ENCODE measurements around the gene CD248. TPM values are rescaled to one million over a fixed set of nuclear protein-coding genes. Genes with fewer than 3 reads are reported as not detected.

CD248 gene
- total RNA-seq, 1 donor from 2014 or later = 11.4 TPM

GRCh38 chr11:66349084-66349386 lies 32.2 kb upstream of the CD248 start:
- H3K4me3 Mint-ChIP-seq (ENCODE audit: unreplicated experiment) = peak overlapping the region; percentile 95
- no peak overlapping the region for H3K27ac Mint-ChIP-seq (ENCODE audit: unreplicated experiment)
- H3K27me3 Mint-ChIP-seq (ENCODE audit: unreplicated experiment) = peaks cover 10% of the 10 kb centered on the region
- DNase-seq = no peak
- peaks cover 4% of the 10 kb centered on the region for H3K36me3 Mint-ChIP-seq (ENCODE audit: unreplicated experiment)
- no peak for TF ChIP-seq CTCF (IDR thresholded peaks at IDR 0.05; ENCODE audit: partially characterized antibody, unreplicated experiment)
- H3K4me1 Mint-ChIP-seq (ENCODE audit: low read depth, unreplicated experiment) = peaks cover 18% of the 10 kb centered on the region
- H3K9me3 Mint-ChIP-seq (ENCODE audit: unreplicated experiment) = peaks cover 16% of the 10 kb centered on the region

GRCh38 chr11:66347425-66348276 lies 30.8 kb upstream of the CD248 start, which contains the start of gene B4GAT1:
B4GAT1 (minus strand) TSS chr11:66347629; CDS start chr11:66347545, 84 bp downstream.
- Mint-ChIP-seq H3K4me3 (ENCODE audit: unreplicated experiment) (peak within 1 kb of the TSS; percentile 97), H3K9me3 (ENCODE audit: unreplicated experiment) (peaks cover 18% of the 10 kb centered on the region), H3K36me3 (ENCODE audit: unreplicated experiment) (peaks cover 4% of the 10 kb centered on the region), H3K4me1 (ENCODE audit: low read depth, unreplicated experiment) (peaks cover 21% of the 10 kb centered on the region), H3K27me3 (ENCODE audit: unreplicated experiment) (peaks cover 10% of the 10 kb centered on the region), H3K27ac (ENCODE audit: unreplicated experiment) (peak within 1 kb of the TSS; percentile 99)
- peak; percentile 80 for DNase-seq
- TF ChIP-seq CTCF (IDR thresholded peaks at IDR 0.05; ENCODE audit: partially characterized antibody, unreplicated experiment) = no peak

DNA sequence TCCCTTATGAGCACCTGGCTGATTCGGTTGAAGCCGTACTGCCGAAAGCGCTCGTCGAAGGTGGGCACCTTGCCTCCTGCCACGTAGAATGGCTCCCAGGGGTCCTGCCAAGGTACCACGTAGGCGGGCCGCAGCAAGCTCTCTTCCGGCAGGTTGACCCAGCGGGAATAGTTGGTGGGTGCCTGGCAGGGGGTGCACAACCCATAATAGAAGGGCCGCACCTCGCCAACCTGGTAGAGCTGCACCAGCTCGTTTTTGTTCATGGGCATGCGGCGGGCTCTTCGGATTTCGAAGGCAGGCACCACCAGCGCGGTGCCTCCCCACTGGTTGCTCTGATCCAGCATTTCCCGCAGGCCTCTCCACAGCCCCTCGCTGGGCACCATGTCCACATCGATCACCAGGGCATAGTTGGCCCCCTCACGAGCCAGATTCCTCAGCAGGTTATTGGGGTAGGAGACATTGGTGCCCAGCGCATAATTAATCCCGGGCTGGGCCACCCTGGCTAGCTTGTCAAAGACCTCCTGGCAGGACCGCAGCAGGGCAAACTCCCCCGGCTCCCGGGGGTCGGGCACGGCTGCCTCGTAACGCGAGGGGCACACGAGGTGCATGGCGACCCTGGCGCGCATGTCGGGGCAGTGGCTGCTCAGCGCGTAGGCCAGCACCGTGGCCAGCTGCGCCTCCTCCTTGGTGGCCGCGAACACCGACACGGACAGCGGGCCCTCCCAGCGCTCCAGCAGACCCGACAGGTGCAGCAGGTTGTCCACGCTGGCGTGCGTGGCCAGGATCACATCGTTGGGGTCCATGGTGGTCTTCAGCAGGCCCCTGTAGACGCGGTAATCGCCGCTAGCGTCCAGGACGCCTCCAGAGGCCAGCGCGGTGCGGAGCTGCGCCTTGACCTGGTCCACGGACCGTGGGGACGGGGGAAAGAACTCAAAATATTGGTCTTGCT lies 29.9 kb upstream of the CD248 start:
- TF ChIP-seq CTCF (IDR thresholded peaks at IDR 0.05; ENCODE audit: partially characterized antibody, unreplicated experiment) = no peak
- Mint-ChIP-seq H3K4me3 (ENCODE audit: unreplicated experiment) (peak overlapping the region; percentile 97), H3K27me3 (ENCODE audit: unreplicated experiment) (peaks cover 7% of the 10 kb centered on the region), H3K36me3 (ENCODE audit: unreplicated experiment) (peaks cover 4% of the 10 kb centered on the region), H3K9me3 (ENCODE audit: unreplicated experiment) (peaks cover 21% of the 10 kb centered on the region), H3K4me1 (ENCODE audit: low read depth, unreplicated experiment) (peaks cover 21% of the 10 kb centered on the region), H3K27ac (ENCODE audit: unreplicated experiment) (peak overlapping the region; percentile 77)
- DNase-seq = peak; percentile 42

DNA sequence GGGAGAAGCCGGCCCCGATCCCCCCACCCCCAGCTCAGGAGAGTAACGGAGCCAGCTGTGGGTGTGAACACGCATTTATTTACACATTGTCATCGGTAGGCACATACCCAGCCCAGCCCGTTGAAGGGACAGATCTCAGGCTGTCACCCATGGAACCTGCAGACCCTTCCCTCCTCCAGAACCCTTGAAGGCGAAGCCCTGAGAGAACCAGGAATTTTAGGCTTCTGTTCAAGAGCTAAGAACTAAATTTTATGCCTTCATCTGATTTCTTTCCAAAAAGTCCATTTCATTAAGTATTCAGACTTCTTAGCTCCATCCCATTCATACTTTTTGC lies 28.4 kb upstream of the CD248 start:
- DNase-seq = no peak
- peaks cover 21% of the 10 kb centered on the region for H3K4me1 Mint-ChIP-seq (ENCODE audit: low read depth, unreplicated experiment)

More for the DNA sequence above, 28.4 kb upstream of the CD248 start:
- Mint-ChIP-seq H3K4me3 (ENCODE audit: unreplicated experiment) (peak overlapping the region; percentile 97), H3K36me3 (ENCODE audit: unreplicated experiment) (peaks cover 4% of the 10 kb centered on the region), H3K27ac (ENCODE audit: unreplicated experiment) (peak overlapping the region; percentile 91), H3K9me3 (ENCODE audit: unreplicated experiment) (peaks cover 21% of the 10 kb centered on the region), H3K27me3 (ENCODE audit: unreplicated experiment) (peaks cover 7% of the 10 kb centered on the region)
- TF ChIP-seq CTCF (IDR thresholded peaks at IDR 0.05; ENCODE audit: partially characterized antibody, unreplicated experiment) = no peak

Data from glutamatergic neuron (in vitro differentiated cells).